H9 (cell line): ENCODE results near the gene PARP3. TPM values are rescaled to one million over a fixed set of nuclear protein-coding genes. Genes with fewer than 3 reads are reported as not detected.
A peak's percentile ranks its signal among the peaks of the same experiment; 100 is the strongest.

Experiments used
- DNase-seq: peaks from one replicate; pipeline ENCODE4 v3.0.0-alpha.2; 2017
- H2AFZ ChIP-seq: one replicate; pipeline ENCODE4 v1.6.1; 2013; ENCODE audit warnings: mild to moderate bottlenecking, low read length, control low read depth, moderate library complexity
- H2AK5ac ChIP-seq: 2 replicates; pipeline ENCODE4 v1.6.1; 2013; ENCODE audit warnings: low read length, control low read depth, mixed read lengths; ENCODE audit not compliant: insufficient read length
- H2BK120ac ChIP-seq: one replicate; pipeline ENCODE4 v1.6.1; 2013; ENCODE audit warnings: low read depth, mild to moderate bottlenecking, low read length, control low read depth, inconsistent platforms; ENCODE audit not compliant: poor library complexity, severe bottlenecking
- H2BK12ac ChIP-seq: 2 replicates; pipeline ENCODE4 v1.6.1; 2013; ENCODE audit warnings: low read length, control low read depth, mixed read lengths, low read depth; ENCODE audit not compliant: insufficient read length
- H2BK15ac ChIP-seq: 2 replicates; pipeline ENCODE4 v1.6.1; 2013; ENCODE audit warnings: low read depth, low read length, control low read depth
- H2BK20ac ChIP-seq: one replicate; pipeline ENCODE4 v1.6.1; 2013; ENCODE audit warnings: low read depth, mild to moderate bottlenecking, low read length, control low read depth, inconsistent platforms; ENCODE audit not compliant: poor library complexity, severe bottlenecking
- H2BK5ac ChIP-seq: 2 replicates; pipeline ENCODE4 v1.6.1; 2013; ENCODE audit warnings: low read length, control low read depth, mixed read lengths; ENCODE audit not compliant: insufficient read length
- H3K14ac ChIP-seq: 2 replicates; pipeline ENCODE4 v1.6.1; 2013; ENCODE audit warnings: low read length, control low read depth; ENCODE audit not compliant: insufficient read depth
- H3K18ac ChIP-seq: 2 replicates; pipeline ENCODE4 v1.6.1; 2013; ENCODE audit warnings: low read depth, mild to moderate bottlenecking, mixed read lengths, low read length, control low read depth; ENCODE audit not compliant: insufficient read length
- H3K23ac ChIP-seq: 2 replicates; pipeline ENCODE4 v1.6.1; 2013; ENCODE audit warnings: low read length, control low read depth, mixed read lengths, low read depth; ENCODE audit not compliant: insufficient read length
- H3K23me2 ChIP-seq: 2 replicates; pipeline ENCODE4 v1.6.1; 2013; ENCODE audit warnings: low read depth, mild to moderate bottlenecking, mixed read lengths, low read length, control low read depth; ENCODE audit not compliant: insufficient read length, poor library complexity, severe bottlenecking
- H3K27ac ChIP-seq: 2 replicates; pipeline ENCODE4 v1.5.1; 2013; ENCODE audit warnings: low read length, control low read depth, mixed read lengths, low read depth; ENCODE audit not compliant: insufficient read length
- H3K27me3 ChIP-seq: 2 replicates; pipeline ENCODE4 v1.6.1; 2013; ENCODE audit warnings: low read length, control low read depth, inconsistent platforms; ENCODE audit not compliant: insufficient read depth
- H3K4ac ChIP-seq: 2 replicates; pipeline ENCODE4 v1.6.1; 2013; ENCODE audit warnings: low read depth, mild to moderate bottlenecking, control low read depth, inconsistent platforms, low read length, moderate library complexity
- H3K4me1 ChIP-seq: 2 replicates; pipeline ENCODE4 v1.6.1; 2013; ENCODE audit warnings: low read length, control low read depth, inconsistent platforms; ENCODE audit not compliant: insufficient read depth
- H3K4me2 ChIP-seq: 2 replicates; pipeline ENCODE4 v1.6.1; 2013; ENCODE audit warnings: low read length, control low read depth, mixed read lengths; ENCODE audit not compliant: insufficient read length, insufficient read depth
- H3K56ac ChIP-seq: 2 replicates; pipeline ENCODE4 v1.6.1; 2013; ENCODE audit warnings: low read depth, mild to moderate bottlenecking, mixed read lengths, low read length, control low read depth; ENCODE audit not compliant: insufficient read length
- H3K79me1 ChIP-seq: 2 replicates; pipeline ENCODE4 v1.6.1; 2013; ENCODE audit warnings: low read depth, mild to moderate bottlenecking, moderate library complexity, low read length, control low read depth, inconsistent platforms; ENCODE audit not compliant: insufficient read depth, poor library complexity, severe bottlenecking
- H3K79me2 ChIP-seq: 2 replicates; pipeline ENCODE4 v1.6.1; 2013; ENCODE audit warnings: low read length, control low read depth, inconsistent platforms; ENCODE audit not compliant: insufficient read depth
- H3K9ac ChIP-seq: 2 replicates; pipeline ENCODE4 v1.6.1; 2013; ENCODE audit warnings: low read length, control low read depth, mixed read lengths; ENCODE audit not compliant: insufficient read length; ENCODE audit errors: extremely low read depth
- H3K9me3 ChIP-seq: one replicate; pipeline ENCODE4 v1.6.1; 2013; ENCODE audit warnings: low read depth, low read length, inconsistent platforms; ENCODE audit not compliant: control insufficient read depth
- H3T11ph ChIP-seq: one replicate; pipeline ENCODE4 v1.6.1; 2013; ENCODE audit warnings: mild to moderate bottlenecking, low read length, control low read depth, inconsistent platforms
- H4K20me1 ChIP-seq: one replicate; pipeline ENCODE4 v1.6.1; 2013; ENCODE audit not compliant: control insufficient read depth, insufficient read length, insufficient read depth
- H4K5ac ChIP-seq: 2 replicates; pipeline ENCODE4 v1.6.1; 2013; ENCODE audit warnings: low read depth, mild to moderate bottlenecking, mixed read lengths, low read length, control low read depth; ENCODE audit not compliant: insufficient read length
- H4K8ac ChIP-seq: replicated peaks from 2 replicates; pipeline ENCODE4 v1.6.1; 2013; ENCODE audit warnings: low read length, control low read depth, mixed read lengths, low read depth; ENCODE audit not compliant: insufficient read length
- H4K91ac ChIP-seq: 2 replicates; pipeline ENCODE4 v1.6.1; 2013; ENCODE audit warnings: low read depth, mild to moderate bottlenecking, moderate library complexity, mixed read lengths, low read length, control low read depth; ENCODE audit not compliant: insufficient read length
- H3K27ac Mint-ChIP-seq, 3 experiments: 2 replicates in 2 of 3; 3 replicates in 1 of 3; pipeline ENCODE4 v1.8.0; 2020 to 2021; ENCODE audit warnings: mixed read lengths in 3 of 3, mild to moderate bottlenecking in 1 of 3, moderate library complexity in 1 of 3
- H3K27me3 Mint-ChIP-seq: 2 replicates; pipeline ENCODE4 v1.8.0; 2021; ENCODE audit warnings: low read depth, mild to moderate bottlenecking, moderate library complexity, mixed read lengths
- H3K36me3 Mint-ChIP-seq, 3 experiments: 2 replicates in 2 of 3; 3 replicates in 1 of 3; pipeline ENCODE4 v1.8.0; 2020 to 2021; ENCODE audit warnings: low read depth in 3 of 3, mixed read lengths in 3 of 3; ENCODE audit not compliant: insufficient read depth in 1 of 3
- H3K4me1 Mint-ChIP-seq, 2 experiments: 2 replicates each; pipeline ENCODE4 v1.8.0; 2020; ENCODE audit warnings: mixed read lengths in 2 of 2
- H3K4me3 Mint-ChIP-seq, 2 experiments: 2 replicates in 1 of 2; 3 replicates in 1 of 2; pipeline ENCODE4 v1.8.0; 2020 to 2021; ENCODE audit warnings: mild to moderate bottlenecking in 2 of 2, mixed read lengths in 2 of 2, moderate library complexity in 1 of 2
- H3K9me3 Mint-ChIP-seq, 2 experiments: 2 replicates in 1 of 2; 3 replicates in 1 of 2; pipeline ENCODE4 v1.8.0; 2020; ENCODE audit warnings: mild to moderate bottlenecking in 2 of 2, mixed read lengths in 2 of 2, moderate library complexity in 1 of 2
- WGBS: extraction: QIAGEN DNeasy Blood & Tissue Kit; methylation state at CpG from one replicate; pipeline ENCODE4 v1.1.7; 2013; ENCODE audit warnings: missing lambda C conversion rate, low lambda C conversion rate, mixed read lengths; ENCODE audit not compliant: insufficient read length; ENCODE audit errors: extremely low coverage; 5-methylcytosine and 5-hydroxymethylcytosine counted together
- total RNA-seq: library from RNA; stranded (reverse); gene quantifications from 2 replicates; pipeline ENCODE4 v1.2.1, GENCODE V29; 2021
- TF ChIP-seq, protein P1 (sequence below): fragments of 200-600 bp; sonication (generic); conservative IDR thresholded peaks from 3 replicates; pipeline ENCODE4 v1.8.0; 2021; ENCODE audit warnings: antibody characterized with exemption, mild to moderate bottlenecking

The PARP3 gene
- total RNA-seq, 1 experiment from 2014 or later = 1.3 TPM

DNA sequence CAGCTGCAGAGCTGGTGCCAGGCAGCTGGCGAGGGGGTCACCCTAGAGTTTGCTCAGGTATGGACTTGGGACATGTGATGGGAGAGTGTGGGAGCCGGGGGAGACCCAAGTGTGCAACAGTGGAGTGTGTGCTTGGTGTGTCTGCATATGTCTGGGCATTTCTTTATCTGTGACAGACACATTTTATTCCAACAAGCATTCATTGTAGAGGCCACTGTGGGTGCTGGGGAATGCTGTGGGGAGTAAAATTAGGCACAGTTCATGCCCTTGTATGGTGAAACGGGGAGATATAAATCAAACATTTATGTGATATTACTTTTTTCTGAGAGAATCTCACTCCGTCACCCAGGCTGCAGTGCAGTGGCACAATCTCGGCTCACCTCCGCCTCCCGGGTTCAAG is 45.4 kb downstream of the PARP3 start:
- Histone ChIP-seq H3K4me1 (peaks cover 3% of the 10 kb centered on the region; the same call in 1 of the 2 replicates), H3K23me2 (peaks cover 2% of the 10 kb centered on the region), H4K5ac (no peak overlapping the region), H2BK5ac (no peak overlapping the region), H3K56ac (no peak overlapping the region), H3K4ac (no peak overlapping the region), H4K91ac (no peak overlapping the region), H3K27ac (no peak overlapping the region), H3K9me3 (no peaks in the 10 kb centered on the region), H3K14ac (no peak overlapping the region), H3K18ac (no peak overlapping the region), H2BK120ac (no peak overlapping the region), H3K4me2 (no peak overlapping the region), H3K79me1 (no peaks in the 10 kb centered on the region), H3K79me2 (no peaks in the 10 kb centered on the region), H2AK5ac (no peak overlapping the region), H4K8ac (no peak overlapping the region), H3T11ph (no peak overlapping the region), H3K27me3 (no peaks in the 10 kb centered on the region), H2AFZ (no peak overlapping the region), H2BK20ac (no peak overlapping the region), H2BK15ac (no peak overlapping the region), H3K9ac (no peak overlapping the region), H2BK12ac (no peak overlapping the region), H3K23ac (no peak overlapping the region), H4K20me1 (peaks cover 3% of the 10 kb centered on the region)
- Mint-ChIP-seq H3K27me3 (peaks cover 1% of the 10 kb centered on the region; the same call in 1 of the 2 replicates), H3K27ac (peak overlapping the region in 1 of 3 experiments; percentile 44; a peak in 1 of 7 replicates), H3K9me3 (no peaks in the 10 kb centered on the region; a peak in 1 of 5 replicates), H3K4me3 (no peak overlapping the region), H3K36me3 (peaks cover 9 to 17% (median 13%) of the 10 kb centered on the region in 3 experiments), H3K4me1 (peaks cover 19 to 30% of the 10 kb centered on the region in 2 experiments)
- TF ChIP-seq, protein P1, sequence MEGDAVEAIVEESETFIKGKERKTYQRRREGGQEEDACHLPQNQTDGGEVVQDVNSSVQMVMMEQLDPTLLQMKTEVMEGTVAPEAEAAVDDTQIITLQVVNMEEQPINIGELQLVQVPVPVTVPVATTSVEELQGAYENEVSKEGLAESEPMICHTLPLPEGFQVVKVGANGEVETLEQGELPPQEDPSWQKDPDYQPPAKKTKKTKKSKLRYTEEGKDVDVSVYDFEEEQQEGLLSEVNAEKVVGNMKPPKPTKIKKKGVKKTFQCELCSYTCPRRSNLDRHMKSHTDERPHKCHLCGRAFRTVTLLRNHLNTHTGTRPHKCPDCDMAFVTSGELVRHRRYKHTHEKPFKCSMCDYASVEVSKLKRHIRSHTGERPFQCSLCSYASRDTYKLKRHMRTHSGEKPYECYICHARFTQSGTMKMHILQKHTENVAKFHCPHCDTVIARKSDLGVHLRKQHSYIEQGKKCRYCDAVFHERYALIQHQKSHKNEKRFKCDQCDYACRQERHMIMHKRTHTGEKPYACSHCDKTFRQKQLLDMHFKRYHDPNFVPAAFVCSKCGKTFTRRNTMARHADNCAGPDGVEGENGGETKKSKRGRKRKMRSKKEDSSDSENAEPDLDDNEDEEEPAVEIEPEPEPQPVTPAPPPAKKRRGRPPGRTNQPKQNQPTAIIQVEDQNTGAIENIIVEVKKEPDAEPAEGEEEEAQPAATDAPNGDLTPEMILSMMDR = no peak
- WGBS = no CpG with 5 or more reads among the region's 7 CpGs
- DNase-seq = no peak
